Measurements from ENCODE around the gene MPL.
A peak's percentile ranks its signal among the peaks of the same experiment; 100 is the strongest.

Gene MPL

DNA sequence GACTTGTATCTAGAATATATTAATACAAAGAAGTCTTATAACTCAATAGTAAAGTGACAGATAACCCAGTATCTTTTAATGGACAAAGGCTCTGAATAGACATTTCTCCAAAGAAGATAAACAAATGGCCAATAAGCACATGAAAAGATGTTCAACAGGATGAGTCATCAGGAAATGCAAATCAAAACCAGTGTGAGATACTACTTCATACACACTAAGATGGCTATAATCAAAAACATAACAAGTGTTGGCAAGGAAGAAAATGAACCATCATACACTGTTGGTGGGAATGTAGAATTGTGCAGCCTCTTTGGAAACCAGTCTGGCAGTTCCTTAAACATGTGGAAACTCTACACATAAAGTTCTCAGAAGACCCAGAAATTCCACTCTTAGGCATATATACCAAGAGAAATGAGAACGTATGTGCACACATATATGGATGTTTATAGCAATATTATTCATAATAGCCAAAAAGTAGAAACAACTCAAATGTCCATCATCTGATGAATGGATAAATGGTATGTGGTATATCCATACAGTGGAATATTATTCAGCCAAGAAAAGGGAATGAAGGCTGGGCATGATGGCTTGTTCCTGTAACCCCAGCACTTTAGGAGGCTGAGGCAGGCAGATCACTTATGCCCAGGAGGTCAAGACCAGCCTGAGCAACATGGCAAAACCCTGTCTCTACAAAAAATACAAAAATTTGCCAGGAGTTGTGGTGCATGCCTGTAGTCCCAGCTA lies 9.9 kb upstream of the MPL start:
- DNase-seq, result no peak

- DNase-seq, result no peak
These were observed 7.4 kb upstream of the MPL start for GRCh38 chr1:43329995-43330751.

- no peak for DNase-seq
These were observed 5.9 kb upstream of the MPL start for GRCh38 chr1:43331688-43332087.

GRCh38 chr1:43334453-43335205 lies 3.0 kb upstream of the MPL start:
- DNase-seq, result no peak

- no peak for DNase-seq
These were observed 383 bp downstream of the MPL start for GRCh38 chr1:43338001-43338400.

- no peak for DNase-seq
These were observed 2.1 kb downstream of the MPL start for GRCh38 chr1:43339584-43340232.

- no peak for DNase-seq
These were observed 2.9 kb downstream of the MPL start for GRCh38 chr1:43340559-43340958.

- DNase-seq, result no peak
These were observed 6.7 kb downstream of the MPL start for GRCh38 chr1:43344267-43344850.

DNA sequence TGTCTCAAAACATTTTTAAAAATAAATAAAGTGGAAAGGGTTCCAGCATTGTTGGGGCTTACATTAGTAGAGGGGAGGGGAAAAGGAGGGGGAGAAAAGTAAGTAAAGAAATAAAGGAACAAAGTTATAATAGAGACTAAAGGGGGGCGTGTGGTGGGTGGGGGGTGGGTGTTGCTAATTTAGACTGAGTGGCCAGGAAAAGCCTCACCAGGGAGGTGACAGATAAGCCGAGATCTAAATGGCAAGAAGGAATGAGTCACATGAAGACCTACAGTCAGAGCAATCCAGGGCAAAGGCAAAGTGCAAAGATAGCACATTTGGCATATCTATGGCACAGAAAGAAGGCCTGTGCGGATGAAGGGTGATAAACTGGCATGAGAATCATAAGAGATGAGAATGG lies 7.5 kb downstream of the MPL start:
- no peak for DNase-seq

- DNase-seq, result no peak
These were observed 9.0 kb downstream of the MPL start for GRCh38 chr1:43346636-43347035.

GRCh38 chr1:43348343-43348808 lies 10.8 kb downstream of the MPL start:
- DNase-seq, result no peak

- peak; percentile 85 for DNase-seq
These were observed 11.4 kb downstream of the MPL start for GRCh38 chr1:43348809-43349593.

GRCh38 chr1:43349594-43350306 lies 12.1 kb downstream of the MPL start:
- DNase-seq, result no peak

GRCh38 chr1:43350976-43351375 lies 13.4 kb downstream of the MPL start:
- no peak for DNase-seq

DNA sequence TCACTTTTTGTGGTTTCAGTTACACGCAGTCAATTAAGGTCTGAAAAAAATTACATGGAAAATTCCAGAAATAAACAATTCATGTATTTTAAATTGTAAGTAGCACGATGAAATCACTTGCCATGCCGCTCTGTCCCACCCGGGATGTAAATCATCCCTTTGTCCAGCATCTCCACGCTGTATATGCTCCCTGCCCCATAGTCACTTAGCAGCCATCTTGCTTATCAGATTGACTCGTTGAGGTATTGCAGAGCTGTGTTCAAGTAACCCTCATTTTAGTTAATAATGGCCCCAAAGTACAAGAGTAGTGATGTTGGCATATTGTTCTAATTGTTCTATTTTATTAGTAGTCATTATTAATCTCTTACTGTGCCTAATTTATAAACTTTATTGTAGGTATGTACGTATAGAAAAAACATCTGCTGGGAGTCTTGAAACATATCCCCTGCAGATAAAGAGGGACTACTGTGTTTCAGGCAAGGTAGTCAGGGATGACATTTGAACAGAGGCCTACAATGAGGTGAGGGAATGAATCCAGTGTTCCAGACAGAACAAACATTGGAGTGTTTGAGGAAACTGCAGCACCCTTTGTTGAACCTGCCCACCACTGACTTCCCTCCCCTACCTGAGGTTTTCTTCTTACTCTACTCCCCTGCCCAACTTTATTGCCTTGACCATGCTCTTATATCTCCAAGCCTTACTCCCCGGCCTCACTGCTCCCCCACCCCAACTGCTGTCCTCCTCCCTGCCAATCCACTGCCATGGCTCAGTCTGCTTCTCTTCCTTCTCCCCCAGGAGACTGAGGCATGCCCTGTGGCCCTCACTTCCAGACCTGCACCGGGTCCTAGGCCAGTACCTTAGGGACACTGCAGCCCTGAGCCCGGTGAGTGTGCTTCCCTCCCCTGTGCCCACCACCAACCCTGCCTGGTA lies 14.1 kb downstream of the MPL start:
- no peak for DNase-seq

DNA sequence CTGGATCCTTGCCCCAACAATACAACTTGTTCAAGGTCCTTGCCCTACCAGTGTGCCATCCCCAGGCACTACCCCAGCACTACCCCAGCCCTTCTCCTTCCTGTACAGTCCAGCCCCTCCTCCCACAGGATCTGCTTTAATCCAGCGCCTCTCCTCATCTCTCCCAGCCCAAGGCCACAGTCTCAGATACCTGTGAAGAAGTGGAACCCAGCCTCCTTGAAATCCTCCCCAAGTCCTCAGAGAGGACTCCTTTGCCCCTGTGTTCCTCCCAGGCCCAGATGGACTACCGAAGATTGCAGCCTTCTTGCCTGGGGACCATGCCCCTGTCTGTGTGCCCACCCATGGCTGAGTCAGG lies 14.7 kb downstream of the MPL start:
- DNase-seq, result no peak

DNA sequence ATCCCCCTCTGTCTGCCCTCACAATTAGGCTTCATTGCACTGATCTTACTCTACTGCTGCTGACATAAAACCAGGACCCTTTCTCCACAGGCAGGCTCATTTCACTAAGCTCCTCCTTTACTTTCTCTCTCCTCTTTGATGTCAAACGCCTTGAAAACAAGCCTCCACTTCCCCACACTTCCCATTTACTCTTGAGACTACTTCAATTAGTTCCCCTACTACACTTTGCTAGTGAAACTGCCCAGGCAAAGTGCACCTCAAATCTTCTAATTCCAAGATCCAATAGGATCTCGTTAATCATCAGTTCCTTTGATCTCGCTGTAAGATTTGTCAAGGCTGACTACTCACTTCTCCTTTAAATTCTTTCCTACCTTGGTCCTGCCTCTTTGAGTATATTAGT lies 15.3 kb downstream of the MPL start:
- no peak for DNase-seq

DNA sequence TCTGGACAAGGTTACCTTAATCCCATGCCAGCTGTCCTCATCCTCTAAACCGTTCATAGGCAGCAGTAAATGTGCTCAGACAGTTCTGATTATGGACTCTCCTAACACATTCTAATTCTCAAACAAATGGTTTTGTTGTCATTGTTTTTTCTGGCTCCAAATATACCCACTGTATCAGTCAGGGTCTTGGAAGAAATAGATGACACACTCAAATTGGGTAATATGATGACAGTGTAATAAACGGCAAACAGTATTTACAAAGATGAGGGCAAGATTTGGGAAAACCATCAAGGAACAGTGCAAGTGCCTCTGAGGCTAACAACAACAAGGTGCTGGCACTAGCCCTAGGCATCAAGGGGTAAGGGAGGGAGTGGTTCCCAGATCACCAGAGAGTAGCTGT lies 16.9 kb downstream of the MPL start:
- DNase-seq, result no peak

GRCh38 chr1:43354936-43355335 lies 17.3 kb downstream of the MPL start:
- no peak for DNase-seq

DNA sequence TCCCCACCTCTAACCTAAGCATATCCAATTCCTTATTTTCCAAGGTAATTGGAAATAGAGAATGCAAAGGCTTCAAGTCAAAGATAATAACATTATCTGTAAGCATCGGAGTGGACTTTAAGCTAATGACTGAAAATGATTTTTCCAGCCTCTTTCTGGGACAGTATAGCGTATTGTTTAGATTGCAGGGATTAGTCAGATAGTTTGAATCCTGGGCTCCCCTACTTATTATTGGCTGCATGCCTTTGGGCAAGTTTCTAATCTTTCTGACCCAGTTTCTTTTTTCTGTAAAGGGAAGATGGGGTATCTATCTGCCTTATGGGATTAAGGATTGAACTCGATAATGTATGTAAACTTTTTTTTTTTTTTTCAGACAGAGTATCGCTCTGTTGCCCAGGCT lies 19.6 kb downstream of the MPL start:
- no peak for DNase-seq

All from CD4-positive, alpha-beta T cell treated with Interleukin-21 for 1 hour (primary cell).